Activated T-cell treated with anti-CD3 and anti-CD28 coated beads, Interleukin-2, amount 50 U/mL, for 4 hours (primary cell): ENCODE data around the gene MYO18B. TPM values are rescaled to one million over a fixed set of nuclear protein-coding genes. Genes with fewer than 3 reads are reported as not detected.
A peak's percentile ranks its signal among the peaks of the same experiment; 100 is the strongest.
"Not testable (repeated sequence)": the region's sequence is repeated elsewhere in the genome, so short reads cannot be mapped to it uniquely, and the experiment has no call there.

Experiments
- ATAC-seq, 2 donors: fragments of 200-7000 bp; cut with Tn5 transposase; one replicate each; pipeline ENCODE4 v1.10.0; 2021
- DNase-seq: peaks from one replicate; pipeline ENCODE4 v3.0.0-alpha.2; 2020
- H3K27me3 Mint-ChIP-seq: one replicate; pipeline ENCODE4 v1.8.0; 2021; ENCODE audit warnings: low read depth, mixed read lengths
- H3K36me3 Mint-ChIP-seq: one replicate; pipeline ENCODE4 v1.8.0; 2022; ENCODE audit warnings: mixed read lengths; ENCODE audit not compliant: insufficient read depth
- H3K4me1 Mint-ChIP-seq: one replicate; pipeline ENCODE4 v1.8.0; 2021; ENCODE audit warnings: low read depth, mixed read lengths
- H3K4me3 Mint-ChIP-seq: one replicate; pipeline ENCODE4 v1.8.0; 2021; ENCODE audit warnings: mild to moderate bottlenecking, moderate library complexity, mixed read lengths
- H3K9me3 Mint-ChIP-seq: one replicate; pipeline ENCODE4 v1.8.0; 2021; ENCODE audit warnings: mixed read lengths
- total RNA-seq, 3 donors: library from RNA; stranded (reverse); gene quantifications; one replicate each; pipeline ENCODE4 v1.2.1, GENCODE V29; 2021

Gene MYO18B
- total RNA-seq, 3 donors from 2014 or later: 0.03 TPM; not detected in 2

DNA sequence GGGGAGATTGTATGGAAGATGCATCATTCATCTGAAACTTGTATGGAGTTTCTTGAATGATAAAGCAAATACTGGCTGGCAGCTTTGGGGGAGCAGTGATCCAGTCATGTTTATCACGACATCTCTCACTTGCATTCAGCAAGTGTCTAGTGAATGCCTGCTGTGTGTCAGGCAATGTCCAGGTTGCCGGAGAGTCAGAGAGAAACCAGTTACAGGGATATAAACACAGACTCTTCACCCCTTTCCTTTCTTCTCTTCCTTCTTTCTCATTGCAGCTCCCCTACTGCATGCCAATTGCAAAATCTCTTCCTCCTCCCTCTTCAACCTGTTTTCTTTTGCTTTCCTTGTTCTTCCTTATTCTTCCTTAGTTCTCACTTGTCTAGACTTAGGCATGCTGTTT, 220.7 kb downstream of the MYO18B start:
- no peaks in the 10 kb centered on the region for H3K36me3 Mint-ChIP-seq
- no peaks in the 10 kb centered on the region for H3K4me1 Mint-ChIP-seq
- H3K27me3 Mint-ChIP-seq: peaks cover 2% of the 10 kb centered on the region
- ATAC-seq: no peak
- DNase-seq: no peak
- no peak overlapping the region for H3K4me3 Mint-ChIP-seq
- peaks cover 4% of the 10 kb centered on the region for H3K9me3 Mint-ChIP-seq

- H3K4me1 Mint-ChIP-seq: no peaks in the 10 kb centered on the region
- H3K4me3 Mint-ChIP-seq: no peak overlapping the region
- no peak for DNase-seq
- H3K27me3 Mint-ChIP-seq: peaks cover 2% of the 10 kb centered on the region
- no peaks in the 10 kb centered on the region for H3K36me3 Mint-ChIP-seq
- peaks cover 4% of the 10 kb centered on the region for H3K9me3 Mint-ChIP-seq
- no peak for ATAC-seq
Measured at GRCh38 chr22:25964961-25965730, 223.2 kb downstream of the MYO18B start.

- Mint-ChIP-seq H3K36me3 (no peaks in the 10 kb centered on the region), H3K27me3 (peaks cover 2% of the 10 kb centered on the region), H3K4me3 (no peak overlapping the region), H3K9me3 (peaks cover 4% of the 10 kb centered on the region), H3K4me1 (peaks cover 3% of the 10 kb centered on the region)
- ATAC-seq (peak in 1 of 2 donors; percentile 30), DNase-seq (no peak)
Measured at GRCh38 chr22:25966448-25966913, 224.5 kb downstream of the MYO18B start.

- Mint-ChIP-seq H3K4me3 (no peak overlapping the region), H3K36me3 (no peaks in the 10 kb centered on the region), H3K9me3 (no peaks in the 10 kb centered on the region), H3K27me3 (peaks cover 4% of the 10 kb centered on the region), H3K4me1 (peaks cover 3% of the 10 kb centered on the region)
- no peak for DNase-seq
- no peak for ATAC-seq
Measured at GRCh38 chr22:25969286-25969685, 227.3 kb downstream of the MYO18B start.

DNA sequence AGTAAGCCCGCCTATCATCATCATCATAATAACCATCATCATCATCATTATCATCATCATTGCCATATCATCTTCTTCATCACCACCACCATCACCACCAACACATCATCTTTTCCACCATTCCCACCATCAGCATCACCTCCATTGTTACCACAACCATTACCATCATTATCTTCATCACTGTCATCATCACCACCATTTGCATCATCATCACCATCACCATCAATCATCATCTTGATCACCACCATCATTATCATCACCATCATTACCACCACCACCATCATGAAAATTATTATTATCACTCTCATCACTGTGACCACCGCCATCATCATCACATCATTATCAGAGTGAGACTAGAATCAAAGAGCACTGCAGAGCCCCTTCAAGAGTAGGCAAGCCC, 227.9 kb downstream of the MYO18B start:
- H3K27me3 Mint-ChIP-seq: peaks cover 4% of the 10 kb centered on the region
- peaks cover 3% of the 10 kb centered on the region for H3K4me1 Mint-ChIP-seq
- H3K4me3 Mint-ChIP-seq: no peak overlapping the region
- H3K9me3 Mint-ChIP-seq: no peaks in the 10 kb centered on the region
- DNase-seq (no peak), ATAC-seq (no peak)
- no peaks in the 10 kb centered on the region for H3K36me3 Mint-ChIP-seq

DNA sequence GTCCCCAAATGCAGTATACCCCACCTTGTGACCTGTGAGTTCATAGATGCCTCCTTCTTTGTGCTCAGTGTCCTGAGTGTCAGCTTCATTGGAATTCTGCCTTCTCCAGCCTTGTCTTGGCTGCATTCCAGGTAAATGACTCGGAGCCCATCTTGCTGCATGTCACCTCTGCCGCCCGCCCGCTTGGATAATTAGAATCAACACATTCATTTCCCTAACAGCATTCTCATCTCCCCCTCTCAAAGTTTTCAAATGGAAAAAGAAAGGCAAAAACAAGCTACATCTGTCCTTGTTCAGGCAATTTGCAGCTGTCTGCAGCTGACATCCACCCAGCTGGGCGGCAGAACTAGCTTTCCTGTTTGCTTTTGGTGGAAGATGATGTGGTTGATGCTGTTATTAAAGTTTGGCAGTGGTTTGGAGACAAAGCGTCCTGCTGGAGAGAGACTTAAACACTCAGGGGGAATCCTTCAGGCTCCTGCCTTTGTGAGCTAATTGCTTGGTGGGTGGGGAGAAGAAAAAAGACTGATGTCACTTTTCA, 228.5 kb downstream of the MYO18B start:
- Mint-ChIP-seq H3K4me1 (peaks cover 3% of the 10 kb centered on the region), H3K4me3 (no peak overlapping the region), H3K9me3 (no peaks in the 10 kb centered on the region), H3K36me3 (no peaks in the 10 kb centered on the region), H3K27me3 (peaks cover 2% of the 10 kb centered on the region)
- ATAC-seq (no peak), DNase-seq (no peak)

DNA sequence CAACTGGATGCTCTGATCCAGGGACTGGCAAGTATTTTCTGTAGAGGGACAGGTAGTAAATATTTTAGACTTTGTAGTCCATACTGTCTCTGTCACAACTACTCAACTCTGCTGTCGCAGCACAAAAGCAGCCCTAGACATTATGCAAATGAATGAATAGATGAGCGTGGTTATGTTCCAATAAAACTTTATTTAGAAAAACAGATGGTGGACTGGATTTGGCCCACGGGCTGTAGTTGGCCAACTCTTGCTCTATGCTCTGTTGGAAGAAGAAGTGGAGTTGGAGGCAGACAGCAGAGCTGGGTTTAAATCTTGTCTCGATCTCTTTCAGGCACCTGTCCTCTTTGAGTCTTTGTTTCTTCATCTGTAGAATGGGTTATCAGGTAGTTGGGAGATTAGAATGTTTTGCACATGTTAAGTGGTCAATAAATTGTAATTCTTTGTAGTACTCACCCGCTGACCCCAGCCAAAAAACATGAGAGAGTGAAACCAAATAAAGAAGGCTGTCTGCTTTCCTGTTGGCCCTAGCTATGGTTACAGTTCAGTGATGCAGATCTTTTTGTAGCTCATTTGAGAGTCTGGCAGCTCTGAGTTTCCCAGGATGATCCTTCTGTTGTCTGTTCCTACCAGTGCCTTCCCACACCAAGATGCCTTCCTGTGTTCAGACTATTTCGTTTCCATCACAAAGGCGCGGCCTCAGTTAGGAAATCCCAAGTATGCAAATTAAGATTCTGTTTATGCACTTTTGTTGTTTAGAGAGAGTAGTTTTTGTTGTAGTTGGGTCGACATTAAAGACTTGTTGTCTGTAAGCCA, 229.2 kb downstream of the MYO18B start:
- H3K4me3 Mint-ChIP-seq: no peak overlapping the region
- DNase-seq (no peak), ATAC-seq (no peak)
- peaks cover 2% of the 10 kb centered on the region for H3K27me3 Mint-ChIP-seq
- H3K4me1 Mint-ChIP-seq: peaks cover 3% of the 10 kb centered on the region
- H3K36me3 Mint-ChIP-seq: no peaks in the 10 kb centered on the region
- no peaks in the 10 kb centered on the region for H3K9me3 Mint-ChIP-seq

GRCh38 chr22:25972397-25972796, 230.4 kb downstream of the MYO18B start:
- Mint-ChIP-seq H3K27me3 (peaks cover 2% of the 10 kb centered on the region), H3K4me3 (no peak overlapping the region), H3K4me1 (peaks cover 3% of the 10 kb centered on the region), H3K9me3 (no peaks in the 10 kb centered on the region), H3K36me3 (no peaks in the 10 kb centered on the region)
- no peak for DNase-seq
- no peak for ATAC-seq

GRCh38 chr22:25976356-25976755, 234.4 kb downstream of the MYO18B start:
- DNase-seq: no peak
- H3K4me1 Mint-ChIP-seq: peaks cover 2% of the 10 kb centered on the region
- H3K27me3 Mint-ChIP-seq: peaks cover 5% of the 10 kb centered on the region
- H3K4me3 Mint-ChIP-seq: no peak overlapping the region
- no peak for ATAC-seq
- H3K36me3 Mint-ChIP-seq: no peaks in the 10 kb centered on the region
- H3K9me3 Mint-ChIP-seq: no peaks in the 10 kb centered on the region

GRCh38 chr22:25979968-25980367, 238.0 kb downstream of the MYO18B start:
- Mint-ChIP-seq H3K4me1 (no peaks in the 10 kb centered on the region), H3K36me3 (no peaks in the 10 kb centered on the region), H3K9me3 (no peaks in the 10 kb centered on the region), H3K27me3 (peaks cover 3% of the 10 kb centered on the region), H3K4me3 (no peak overlapping the region)
- no peak for ATAC-seq
- no peak for DNase-seq

DNA sequence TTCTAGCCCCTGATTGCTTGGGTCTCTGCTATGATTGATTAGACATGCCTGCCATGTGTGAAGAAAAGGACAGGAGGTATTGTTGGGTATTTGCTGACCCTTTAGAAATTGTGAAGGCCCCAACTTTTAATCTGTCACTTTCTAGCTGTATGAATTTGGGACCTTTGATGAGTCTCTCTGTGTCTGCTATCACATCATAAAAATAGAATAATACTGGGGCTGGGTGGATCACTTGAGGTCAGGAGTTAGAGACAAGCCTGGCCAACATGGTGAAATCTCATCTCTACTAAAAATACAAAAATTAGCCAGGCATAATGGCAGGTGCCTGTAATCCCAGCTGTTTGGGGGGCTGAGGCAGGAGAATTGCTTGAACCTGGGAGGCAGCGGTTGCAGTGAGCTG, 242.9 kb downstream of the MYO18B start:
- not testable (repeated sequence) for H3K27me3 Mint-ChIP-seq, H3K9me3 Mint-ChIP-seq, H3K4me3 Mint-ChIP-seq, DNase-seq, ATAC-seq, H3K4me1 Mint-ChIP-seq, H3K36me3 Mint-ChIP-seq

GRCh38 chr22:25987948-25988347, 246.0 kb downstream of the MYO18B start:
- ATAC-seq: no peak
- Mint-ChIP-seq H3K27me3 (peaks cover 2% of the 10 kb centered on the region), H3K4me1 (peaks cover 3% of the 10 kb centered on the region), H3K4me3 (no peak overlapping the region), H3K9me3 (no peaks in the 10 kb centered on the region), H3K36me3 (no peaks in the 10 kb centered on the region)
- no peak for DNase-seq

DNA sequence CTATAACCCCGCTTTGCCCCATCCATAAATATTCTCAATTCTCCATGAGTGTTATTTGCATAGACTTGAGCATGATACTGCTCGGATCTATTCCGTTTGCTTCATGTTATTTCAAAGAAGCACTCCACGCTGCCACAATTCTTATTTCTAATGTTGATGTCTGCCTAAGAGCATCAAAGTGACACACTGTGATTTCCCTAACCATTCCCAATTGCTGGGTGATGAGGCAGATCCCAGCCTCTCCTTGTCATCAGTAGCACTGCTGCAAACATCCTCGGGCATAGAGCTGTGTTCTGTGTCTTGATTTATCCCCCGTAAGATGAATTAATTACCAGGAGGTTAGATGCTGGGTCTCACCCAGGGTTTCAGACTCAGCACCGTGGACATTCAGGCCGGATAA, 249.0 kb downstream of the MYO18B start:
- Mint-ChIP-seq H3K36me3 (no peaks in the 10 kb centered on the region), H3K9me3 (no peaks in the 10 kb centered on the region), H3K27me3 (peaks cover 2% of the 10 kb centered on the region), H3K4me1 (peaks cover 3% of the 10 kb centered on the region), H3K4me3 (no peak overlapping the region)
- no peak for ATAC-seq
- no peak for DNase-seq

GRCh38 chr22:25992331-25992730, 250.3 kb downstream of the MYO18B start:
- ATAC-seq: no peak
- Mint-ChIP-seq H3K27me3 (peaks cover 4% of the 10 kb centered on the region), H3K36me3 (no peaks in the 10 kb centered on the region), H3K4me1 (peaks cover 3% of the 10 kb centered on the region), H3K9me3 (peaks cover 4% of the 10 kb centered on the region), H3K4me3 (no peak overlapping the region)
- DNase-seq: no peak
